GM04503 (cell line): ENCODE measurements around the gene EOLA2.
"Not testable (repeated sequence)": the region's sequence is repeated elsewhere in the genome, so short reads cannot be mapped to it uniquely, and the experiment has no call there.

ENCODE experiments used
- DNase-seq: peaks from one replicate; pipeline ENCODE4 v3.0.0-alpha.2; 2012; ENCODE audit warnings: low read depth

Gene EOLA2

DNA sequence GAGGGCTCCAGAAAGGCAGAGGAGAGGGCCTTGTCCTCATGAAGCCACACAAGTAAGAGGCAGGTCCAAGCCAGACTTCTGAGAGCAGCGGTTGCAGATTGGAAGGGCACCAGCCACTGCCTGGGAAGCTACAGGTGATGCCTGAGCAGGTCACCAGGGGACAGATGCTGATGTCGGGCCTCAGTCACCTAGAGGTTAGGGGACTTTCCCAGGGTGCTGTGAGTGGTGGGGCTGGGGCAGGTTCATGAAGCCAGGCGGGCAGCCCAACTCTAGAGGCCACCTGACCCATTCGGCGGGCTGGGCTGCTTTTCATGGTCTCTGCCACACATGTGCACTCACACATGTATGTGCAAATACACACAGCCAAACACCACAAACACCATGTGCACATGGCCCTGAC lies 5.3 kb downstream of the EOLA2 start:
- not testable (repeated sequence) for DNase-seq

- DNase-seq = not testable (repeated sequence)
Observed at GRCh38 chrX:149932150-149932549, 6.1 kb downstream of the EOLA2 start.

DNA sequence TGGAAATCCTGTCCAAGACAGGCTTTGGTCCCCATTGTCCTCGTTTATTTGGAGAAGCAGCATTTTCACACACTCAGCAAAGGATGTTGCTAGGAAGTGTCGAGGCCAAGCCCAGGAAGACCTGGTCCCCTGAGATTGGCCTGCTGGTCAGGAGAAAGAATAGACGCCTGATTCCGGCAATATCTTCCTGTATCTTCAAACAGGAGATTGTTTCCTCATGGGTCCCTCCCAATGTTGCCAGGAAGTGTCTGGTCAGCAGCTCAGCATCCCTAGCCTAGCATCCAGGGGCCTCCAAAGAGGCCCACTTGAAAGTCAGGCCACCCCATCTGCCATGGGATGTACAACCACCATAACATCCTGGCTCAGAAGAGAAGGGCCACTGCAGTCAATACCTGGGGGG lies 6.9 kb downstream of the EOLA2 start:
- not testable (repeated sequence) for DNase-seq

DNA sequence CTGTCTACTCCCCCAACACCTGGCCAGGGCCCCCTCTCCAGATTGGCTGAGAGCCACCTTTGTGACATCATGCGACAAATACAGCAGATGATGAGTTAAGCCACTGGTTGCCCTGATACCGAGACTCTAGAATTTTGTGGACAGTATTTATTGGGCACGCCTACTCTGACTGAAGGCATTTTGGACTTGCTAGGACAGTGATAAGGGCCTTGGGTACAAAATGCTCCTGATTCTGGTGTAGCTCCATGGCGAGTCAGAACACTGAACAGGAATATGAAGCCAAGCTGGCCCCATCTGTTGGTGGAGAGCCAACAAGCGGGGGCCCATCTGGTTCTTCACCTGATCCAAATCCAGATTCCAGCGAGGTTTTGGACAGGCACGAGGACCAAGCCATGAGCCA lies 8.9 kb downstream of the EOLA2 start, which contains the start of gene HSFX4:
HSFX4 (plus strand) TSS at position 174 of the 400 bp plus-strand sequence; CDS start at position 246, 72 bp downstream.
- DNase-seq = not testable (repeated sequence)

DNA sequence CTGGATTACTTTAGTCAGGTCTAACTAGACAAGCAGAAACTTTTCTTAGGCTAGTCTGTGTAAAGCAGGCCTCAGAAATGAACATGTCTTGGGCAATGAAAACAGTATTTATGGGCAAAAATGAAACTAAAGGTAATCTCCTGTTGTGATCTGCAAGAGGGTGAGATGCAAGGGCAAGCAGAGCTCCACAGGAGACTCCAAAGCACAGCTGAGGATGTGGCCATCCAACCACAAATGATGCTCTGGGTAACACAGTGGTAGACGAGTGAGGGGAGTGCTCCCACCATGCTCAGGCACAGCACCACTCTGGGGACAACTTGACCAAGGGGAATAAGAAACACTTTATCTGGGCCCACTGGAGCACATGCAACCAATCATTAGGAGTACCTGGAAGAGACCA lies 9.7 kb downstream of the EOLA2 start:
- DNase-seq = not testable (repeated sequence)

GRCh38 chrX:149927964-149928258 lies 10.4 kb downstream of the EOLA2 start:
- DNase-seq = not testable (repeated sequence)

DNA sequence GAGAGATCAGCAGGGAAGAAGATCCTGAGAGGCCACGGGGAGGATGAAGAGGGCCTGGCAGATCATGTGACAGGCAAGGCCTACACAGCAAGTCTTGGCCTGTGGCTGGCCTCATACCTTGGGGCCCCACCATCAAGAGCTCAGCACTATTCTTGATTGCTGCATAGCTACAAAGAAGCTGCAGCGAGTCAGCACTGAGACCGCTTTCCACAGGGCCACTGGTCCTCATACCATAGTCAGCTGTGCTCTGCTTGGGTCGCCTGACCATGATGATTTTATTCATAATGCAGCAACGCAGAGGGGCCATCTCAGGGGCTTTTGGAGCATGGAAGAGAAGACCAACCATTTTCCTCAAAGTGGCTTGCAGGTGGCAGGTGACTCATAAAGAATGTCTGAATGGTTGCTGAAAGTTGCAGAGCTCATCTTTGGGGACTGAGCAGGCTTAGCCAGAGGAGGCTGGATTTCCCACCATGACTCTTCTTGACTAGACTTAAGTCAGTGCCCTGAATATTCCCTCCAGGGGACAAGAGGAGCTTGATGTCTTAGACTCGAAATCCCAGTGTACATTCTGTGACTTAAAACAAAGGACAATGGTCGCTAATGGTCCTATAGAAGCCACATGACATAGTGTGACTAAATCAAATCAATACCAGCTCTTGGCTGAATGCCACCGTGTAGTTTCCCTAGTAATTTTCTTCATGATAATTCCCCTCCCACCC lies 10.9 kb downstream of the EOLA2 start:
- not testable (repeated sequence) for DNase-seq

- DNase-seq = not testable (repeated sequence)
Observed at GRCh38 chrX:149924434-149924833, 13.9 kb downstream of the EOLA2 start.

GRCh38 chrX:149923836-149924235 lies 14.5 kb downstream of the EOLA2 start:
- DNase-seq = not testable (repeated sequence)

GRCh38 chrX:149916745-149917392 lies 21.4 kb downstream of the EOLA2 start:
- DNase-seq = no peak

GRCh38 chrX:149910178-149910695 lies 28.1 kb downstream of the EOLA2 start:
- no peak for DNase-seq

DNA sequence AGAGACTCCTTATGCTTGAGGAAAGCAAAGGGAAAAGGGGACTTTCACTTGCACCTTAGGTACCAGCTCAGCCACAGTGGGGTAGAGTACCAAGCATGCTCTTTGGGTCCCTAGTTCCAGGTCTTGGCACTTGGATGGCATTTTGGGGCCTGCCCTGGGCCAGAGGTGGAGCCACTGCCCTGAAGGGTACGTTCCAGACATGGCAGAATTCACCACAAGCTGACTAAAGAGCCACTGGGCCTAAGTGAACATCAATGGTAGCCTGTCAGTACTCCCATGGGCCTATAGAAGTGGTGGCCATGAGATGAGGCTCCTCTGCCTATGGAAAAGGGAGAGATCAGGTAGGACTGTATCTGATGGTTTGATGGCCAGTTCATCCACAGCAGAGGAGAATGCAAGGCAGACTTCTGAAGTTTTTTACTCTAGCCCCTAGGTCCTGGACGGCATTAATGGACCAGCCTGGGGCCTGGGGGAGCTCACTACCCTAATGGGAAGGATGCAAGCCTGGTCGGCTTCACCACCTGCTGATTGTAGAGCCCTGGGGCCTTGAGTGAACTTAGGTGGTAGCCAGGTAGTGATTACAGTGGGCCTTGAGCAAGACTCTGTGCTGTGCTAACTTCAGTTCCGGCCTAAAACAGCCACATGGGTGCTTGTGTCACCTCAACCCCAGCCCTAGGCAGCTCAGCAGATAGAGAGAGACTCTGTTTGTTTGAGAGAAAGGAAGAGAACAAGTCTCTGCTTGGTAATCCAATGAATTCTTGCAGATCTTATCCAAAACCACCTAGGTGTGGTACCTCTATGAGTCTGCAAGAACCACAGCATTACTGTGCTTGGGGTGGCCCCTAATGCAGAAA lies 28.7 kb downstream of the EOLA2 start:
- DNase-seq = no peak

GRCh38 chrX:149908727-149909126 lies 29.6 kb downstream of the EOLA2 start:
- no peak for DNase-seq

DNA sequence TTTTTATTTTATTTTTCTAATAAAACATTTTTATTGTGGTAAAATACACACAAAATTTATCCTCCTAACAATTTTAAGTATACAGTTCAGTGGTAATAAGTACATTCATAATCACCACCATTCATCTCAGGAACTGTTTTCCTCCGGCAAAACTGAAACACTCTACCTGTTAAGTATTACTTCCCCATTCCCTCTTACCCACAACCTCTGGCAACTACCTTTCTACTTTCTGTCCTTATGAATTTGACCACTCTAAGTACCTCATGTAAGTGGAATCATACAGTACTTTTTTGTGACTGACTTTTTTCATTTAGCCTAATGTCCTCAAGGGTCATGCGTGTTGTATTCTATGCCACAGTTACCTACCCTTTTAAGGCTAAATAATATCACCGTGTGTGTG lies 30.0 kb downstream of the EOLA2 start:
- no peak for DNase-seq

DNA sequence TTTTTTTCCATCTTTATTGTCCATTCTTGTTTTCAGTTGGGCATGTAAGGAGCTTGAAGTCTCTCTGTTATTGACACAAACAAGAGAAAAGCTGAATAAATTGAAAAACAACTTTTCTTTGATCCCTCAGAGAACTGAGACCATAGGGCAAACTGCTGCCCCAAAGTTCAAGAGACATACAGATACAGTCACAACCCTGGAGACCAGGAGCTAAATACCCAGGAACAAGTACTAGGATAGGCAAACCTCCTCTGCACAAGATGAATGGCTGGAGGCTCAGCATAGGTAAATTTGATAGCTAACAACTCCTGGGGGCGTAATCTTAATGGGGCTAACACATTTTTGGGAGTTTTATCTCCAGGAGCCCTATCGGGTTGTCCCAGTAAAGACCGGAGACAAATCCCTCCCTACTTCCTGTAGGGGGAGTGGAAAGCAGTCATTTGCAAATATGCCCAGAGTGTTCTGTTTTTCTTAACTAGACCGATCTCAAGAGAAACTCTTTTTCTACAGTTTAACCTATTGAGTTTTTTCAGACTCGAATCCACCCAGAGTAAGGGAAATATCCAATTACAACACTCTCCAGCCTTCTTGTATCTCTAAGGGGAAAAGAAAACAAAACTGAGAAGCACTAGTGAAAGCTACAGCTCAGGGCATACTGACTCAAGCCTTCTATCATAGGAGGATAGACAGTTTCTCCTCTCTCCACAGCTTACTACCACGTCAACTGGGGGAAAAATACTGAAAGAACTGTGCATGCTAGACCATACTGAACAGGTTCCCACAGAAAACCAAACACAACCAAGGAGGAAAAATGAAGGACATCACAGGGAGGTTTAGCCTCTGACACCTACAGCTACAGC lies 34.2 kb downstream of the EOLA2 start:
- no peak for DNase-seq

- DNase-seq = no peak
Observed at GRCh38 chrX:149898554-149898953, 39.7 kb downstream of the EOLA2 start.

DNA sequence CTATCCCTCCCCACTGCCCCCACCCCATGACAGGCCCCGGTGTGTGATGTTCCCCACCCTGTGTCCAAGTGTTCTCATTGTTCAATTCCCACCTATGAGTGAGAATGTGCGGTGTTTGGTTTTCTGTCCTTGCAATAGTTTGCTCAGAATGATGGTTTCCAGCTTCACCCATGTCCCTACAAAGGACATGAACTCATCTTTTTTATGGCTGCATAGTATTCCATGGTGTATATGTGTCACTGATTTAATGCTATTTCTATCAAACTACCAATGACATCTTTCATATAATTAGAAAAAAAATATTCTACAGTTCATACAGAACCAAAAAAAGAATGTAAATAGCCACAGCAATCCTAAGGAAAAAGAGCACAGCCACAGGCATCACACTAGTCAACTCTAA lies 47.5 kb downstream of the EOLA2 start:
- not testable (repeated sequence) for DNase-seq
